DMS114 treated with DMSO at 0.1 percent for 48 hours (cell line): Measurements from ENCODE around the gene MOSMO.
"Not testable (repeated sequence)": the region's sequence is repeated elsewhere in the genome, so short reads cannot be mapped to it uniquely, and the experiment has no call there.

Source experiments
- DNase-seq: peaks from one replicate; lab custom pipeline; 2025; ENCODE audit not compliant: unreplicated experiment; lab: John Stamatoyannopoulos, UW

Gene MOSMO

GRCh38 chr16:22002047-22002446, 5.9 kb upstream of the MOSMO start:
- not testable (repeated sequence) for DNase-seq

GRCh38 chr16:22003195-22003594, 4.7 kb upstream of the MOSMO start:
- no peak for DNase-seq

DNA sequence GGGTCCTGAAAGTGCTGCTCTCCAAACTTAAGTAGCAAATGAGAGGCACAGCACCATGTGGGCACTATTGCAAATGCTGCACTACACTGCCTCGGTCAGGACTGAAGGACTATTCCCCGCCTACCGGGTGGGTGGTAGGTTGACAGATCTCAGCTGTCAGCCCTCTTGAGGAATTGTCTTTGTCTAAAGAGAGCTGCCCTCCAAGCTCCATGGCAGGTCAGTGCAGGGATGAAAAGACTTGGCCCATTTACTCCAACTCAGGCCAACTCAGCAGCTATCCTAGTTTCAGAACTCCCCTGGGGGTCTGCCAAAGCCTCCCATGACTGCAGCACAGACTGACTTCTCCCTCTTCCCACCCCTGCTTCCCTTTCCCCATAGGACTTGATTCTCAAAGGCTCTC, 3.6 kb upstream of the MOSMO start:
- no peak for DNase-seq

DNA sequence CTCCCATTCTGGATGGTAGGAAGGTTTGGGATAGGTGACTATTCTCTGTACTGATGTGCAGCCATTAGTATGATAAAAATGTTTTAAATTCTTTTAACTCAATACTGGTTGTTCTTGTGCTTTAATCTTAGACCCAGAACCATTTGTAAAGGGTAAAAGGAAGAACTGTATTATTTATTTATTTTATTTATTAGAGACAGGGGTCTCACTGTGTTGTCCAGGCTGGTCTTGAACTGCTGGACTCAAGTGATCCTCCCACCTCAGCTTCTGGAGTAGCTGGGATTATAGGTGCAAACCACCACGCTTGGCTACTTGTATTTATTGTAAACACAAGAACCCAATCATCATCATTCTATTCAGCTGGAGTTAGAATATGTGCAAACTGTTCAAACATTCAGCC, 2.2 kb upstream of the MOSMO start:
- DNase-seq, result no peak

DNA sequence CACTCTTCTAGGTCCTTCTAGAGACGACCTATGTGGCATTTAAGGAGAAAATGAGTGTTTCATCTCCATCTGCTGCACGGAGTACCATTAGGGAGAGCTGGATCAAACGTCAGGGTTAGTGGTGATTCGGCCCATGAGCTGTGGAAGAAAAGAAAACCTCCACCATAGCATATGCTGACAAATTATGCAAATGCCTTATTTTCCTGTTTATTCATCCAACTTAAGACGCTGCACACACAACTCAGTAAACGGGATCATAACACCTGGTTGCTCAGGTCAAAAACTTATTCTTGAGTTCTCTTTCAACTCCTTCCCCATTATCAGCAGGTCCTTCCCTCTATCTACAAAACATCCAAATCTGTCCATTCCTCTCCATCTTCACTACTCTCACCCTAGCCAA, 1.3 kb upstream of the MOSMO start:
- DNase-seq, result no peak

- DNase-seq, result no peak
These were observed 777 bp upstream of the MOSMO start for GRCh38 chr16:22007159-22007508.

DNA sequence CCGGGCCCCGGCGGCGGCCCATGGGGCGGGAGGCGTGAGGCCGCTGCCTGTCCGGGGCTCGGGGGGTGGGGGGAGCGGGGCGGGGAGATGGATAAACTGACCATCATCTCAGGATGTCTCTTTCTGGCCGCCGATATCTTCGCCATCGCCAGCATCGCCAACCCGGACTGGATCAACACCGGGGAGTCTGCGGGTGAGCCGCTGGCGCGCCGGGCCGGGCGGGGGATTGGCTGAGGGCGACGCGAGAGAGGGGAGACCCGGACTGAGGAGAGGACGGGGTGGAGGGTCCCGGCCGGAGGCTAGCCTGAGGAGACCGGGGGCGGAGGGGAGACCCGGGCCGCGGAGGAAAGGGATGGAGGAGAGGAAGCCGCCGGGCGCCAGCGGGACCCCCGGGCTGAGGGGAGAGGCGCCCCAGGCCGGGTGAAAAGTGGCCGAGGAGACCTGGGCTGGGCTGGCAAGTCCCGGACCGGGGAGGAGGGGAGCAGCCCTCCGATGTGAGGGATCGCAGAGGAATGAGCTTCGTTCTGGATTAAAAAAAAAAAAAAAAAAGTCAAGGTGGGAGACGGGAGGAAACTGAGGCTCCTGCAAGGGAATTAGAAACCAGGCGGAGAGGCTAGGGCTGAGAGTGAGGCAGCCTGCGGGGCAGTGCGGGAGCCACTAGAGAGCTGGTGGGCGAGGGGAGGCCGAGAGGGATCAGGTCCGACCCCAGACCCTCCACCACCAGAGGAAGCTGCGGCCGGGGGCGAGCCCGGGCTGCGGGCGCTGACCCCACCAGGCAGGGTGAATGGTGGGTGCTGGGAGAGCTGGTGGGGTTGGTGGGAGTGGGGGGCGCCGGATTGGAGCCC, 526 bp downstream of the MOSMO start:
- DNase-seq, result no peak

DNA sequence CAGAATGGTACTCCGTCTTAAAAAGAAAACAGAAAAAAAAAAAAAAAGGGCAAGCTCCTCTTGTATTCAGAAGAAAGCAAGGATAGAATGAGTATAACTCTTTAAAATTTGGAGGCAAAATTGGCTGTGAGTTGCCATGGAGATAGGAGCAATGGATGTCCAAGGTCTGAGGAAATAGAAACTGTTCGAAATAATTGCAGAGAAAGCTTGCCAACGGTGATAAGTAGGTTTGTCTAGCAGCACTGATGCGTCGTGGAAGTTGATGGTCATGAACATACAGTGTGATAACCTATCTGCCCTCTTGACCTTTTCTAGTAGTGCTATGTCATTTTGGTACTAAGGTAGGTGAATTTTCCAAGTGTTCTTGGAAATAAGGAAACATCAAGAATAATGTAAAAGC, 3.0 kb downstream of the MOSMO start:
- no peak for DNase-seq

DNA sequence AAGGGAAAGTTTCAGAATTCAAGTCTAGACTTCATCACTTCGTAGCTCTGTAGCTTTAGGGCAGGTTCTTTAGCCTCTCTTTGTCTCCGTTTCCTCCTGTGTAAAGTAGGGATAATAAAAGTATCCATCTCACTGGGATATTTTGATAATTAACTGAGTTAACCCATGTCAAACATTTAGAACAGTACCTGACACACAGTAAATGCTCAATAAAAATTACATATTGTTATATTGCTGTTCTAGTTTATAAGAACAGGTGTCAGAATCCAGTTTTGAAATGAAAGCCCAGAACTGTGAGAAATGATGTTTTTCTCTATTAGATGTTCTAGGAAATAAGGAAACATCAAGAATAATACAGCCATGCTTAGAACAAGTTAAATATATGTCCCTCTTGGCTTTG, 4.3 kb downstream of the MOSMO start:
- DNase-seq, result no peak

GRCh38 chr16:22013486-22013885, 5.6 kb downstream of the MOSMO start:
- no peak for DNase-seq

- DNase-seq, result no peak
These were observed 6.5 kb downstream of the MOSMO start for GRCh38 chr16:22014271-22014873.

DNA sequence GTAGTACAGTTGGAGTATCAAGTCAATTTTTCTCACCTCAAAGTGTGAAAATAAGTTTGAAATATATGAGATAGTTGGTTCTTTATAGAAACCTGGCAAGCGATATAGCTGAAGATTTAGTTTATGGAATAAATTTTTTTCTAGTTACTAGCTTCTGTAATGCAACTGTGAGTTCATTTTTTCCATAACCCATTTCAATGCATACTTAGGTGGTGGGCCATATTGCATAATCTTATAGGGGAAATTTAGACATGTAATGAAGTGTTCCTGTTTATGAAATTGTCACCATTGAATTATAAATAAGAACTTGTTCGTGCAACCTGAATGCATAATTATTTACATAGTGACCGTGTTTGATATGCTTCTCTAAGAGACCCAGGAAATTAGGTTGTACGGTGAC, 9.0 kb downstream of the MOSMO start:
- no peak for DNase-seq

- no peak for DNase-seq
These were observed 10.6 kb downstream of the MOSMO start for GRCh38 chr16:22018559-22018958.

DNA sequence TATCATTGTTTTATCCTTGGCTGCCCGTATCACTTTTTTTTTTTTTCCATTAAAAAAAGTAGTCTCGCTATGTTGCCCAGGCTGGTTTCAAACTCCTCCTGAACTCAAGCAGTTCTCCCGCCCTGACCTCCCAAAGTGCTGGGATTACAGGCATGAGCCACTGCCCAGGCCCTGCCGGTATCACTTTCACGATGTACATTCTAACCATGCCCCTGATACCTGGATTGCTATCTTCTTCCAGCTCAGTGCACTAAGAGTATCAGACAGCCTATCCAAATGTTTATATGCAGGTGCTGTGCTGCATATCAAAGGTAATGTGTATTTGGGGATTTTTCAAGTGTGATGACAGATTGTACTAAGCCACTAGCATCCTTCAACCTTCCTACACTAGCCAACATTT, 14.2 kb downstream of the MOSMO start:
- no peak for DNase-seq

- DNase-seq, result no peak
These were observed 15.6 kb downstream of the MOSMO start for GRCh38 chr16:22023505-22023904.

GRCh38 chr16:22024785-22025184, 16.9 kb downstream of the MOSMO start:
- not testable (repeated sequence) for DNase-seq

GRCh38 chr16:22027633-22028032, 19.7 kb downstream of the MOSMO start:
- DNase-seq, result no peak

- DNase-seq, result no peak
These were observed 21.7 kb downstream of the MOSMO start for GRCh38 chr16:22029632-22030031.

- DNase-seq, result no peak
These were observed 22.3 kb downstream of the MOSMO start for GRCh38 chr16:22030087-22030812.

GRCh38 chr16:22031483-22032083, 23.7 kb downstream of the MOSMO start:
- no peak for DNase-seq

GRCh38 chr16:22034503-22034902, 26.6 kb downstream of the MOSMO start:
- DNase-seq, result no peak

DNA sequence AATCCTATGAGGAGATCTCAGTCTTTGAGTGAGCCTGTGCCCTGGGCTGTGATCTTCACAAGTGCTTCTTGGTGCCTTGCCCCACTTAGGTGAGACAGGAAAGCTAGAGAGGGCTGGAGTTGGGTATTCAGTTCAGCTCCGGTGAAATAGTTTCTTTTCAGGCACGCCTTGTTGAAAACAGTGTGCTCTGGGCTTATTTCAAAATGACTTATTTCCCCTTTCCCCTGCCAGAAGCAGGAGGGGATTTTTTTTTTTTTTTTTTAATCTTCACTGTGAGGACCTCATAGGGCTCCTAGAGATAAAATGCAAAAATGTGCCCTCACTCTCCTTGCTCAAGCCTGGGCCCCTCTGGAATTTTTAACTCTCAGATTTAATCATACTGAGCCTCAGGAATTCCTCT, 27.2 kb downstream of the MOSMO start:
- DNase-seq, result no peak
